NB4 (cell line): ENCODE data around the gene HSPA12A.

Experiments used
- CTCF ChIP-seq: IDR thresholded peaks from one replicate; pipeline ENCODE4 v1.5.1; 2012; ENCODE audit warnings: low read depth, low read length
- POLR2A ChIP-seq: IDR thresholded peaks from 2 replicates; pipeline ENCODE4 v1.6.1; 2011; ENCODE audit warnings: mild to moderate bottlenecking; ENCODE audit not compliant: insufficient read length; ENCODE audit errors: extremely low read depth

- TF ChIP-seq CTCF (no peak), POLR2A (no peak)
These were observed 44.5 kb downstream of the HSPA12A start for GRCh38 chr10:116697816-116698215.
